ENCODE measurements around the gene TRIM40.

TRIM40 gene

GRCh38 chr6:30135757-30136156 lies at the start of gene TRIM40:
TRIM40 (plus strand) TSS chr6:30136140; CDS start chr6:30137037, 897 bp downstream.
- DNase-seq = no peak

- DNase-seq = no peak
These were observed 48.1 kb upstream of the TRIM40 start for GRCh38 chr6:30087876-30088275.

- no peak for DNase-seq
These were observed 44.2 kb upstream of the TRIM40 start for GRCh38 chr6:30091577-30092381.

- DNase-seq = no peak
These were observed 42.9 kb upstream of the TRIM40 start for GRCh38 chr6:30092852-30093543.

- no peak for DNase-seq
These were observed 41.8 kb upstream of the TRIM40 start for GRCh38 chr6:30093951-30094661.

GRCh38 chr6:30096829-30097228 lies 39.1 kb upstream of the TRIM40 start:
- DNase-seq = no peak

GRCh38 chr6:30097902-30098768 lies 37.8 kb upstream of the TRIM40 start:
- no peak for DNase-seq

GRCh38 chr6:30100154-30100553 lies 35.8 kb upstream of the TRIM40 start:
- no peak for DNase-seq

GRCh38 chr6:30100585-30101443 lies 35.1 kb upstream of the TRIM40 start:
- peak in 1 of 2 donors; percentile 4 for DNase-seq

- peak; percentile 72 to 74 for DNase-seq
These were observed 34.2 kb upstream of the TRIM40 start for GRCh38 chr6:30101444-30102413.

GRCh38 chr6:30102414-30102969 lies 33.4 kb upstream of the TRIM40 start:
- no peak for DNase-seq

GRCh38 chr6:30102970-30103871 lies 32.7 kb upstream of the TRIM40 start:
- peak; percentile 77 to 82 for DNase-seq

- no peak for DNase-seq
These were observed 32.1 kb upstream of the TRIM40 start for GRCh38 chr6:30103872-30104179.

- no peak for DNase-seq
These were observed 31.3 kb upstream of the TRIM40 start for GRCh38 chr6:30104661-30105060.

GRCh38 chr6:30111266-30111856 lies 24.6 kb upstream of the TRIM40 start:
- no peak for DNase-seq

GRCh38 chr6:30112402-30112994 lies 23.4 kb upstream of the TRIM40 start:
- DNase-seq = no peak

- no peak for DNase-seq
These were observed 22.8 kb upstream of the TRIM40 start, which contains the start of gene TRIM31 for GRCh38 chr6:30113003-30113759. TRIM31 (minus strand) TSS chr6:30113090; CDS start chr6:30112805, 285 bp downstream.
